GM12873 (cell line): ENCODE measurements around the gene YPEL1.

Source experiments
- CTCF ChIP-seq: IDR thresholded peaks from 2 replicates; pipeline ENCODE4 v1.5.1; 2012; ENCODE audit warnings: low read depth, mild to moderate bottlenecking, moderate library complexity, low read length, control low read depth; ENCODE audit not compliant: insufficient read depth; ENCODE audit errors: missing control alignments

YPEL1 gene, protein sequence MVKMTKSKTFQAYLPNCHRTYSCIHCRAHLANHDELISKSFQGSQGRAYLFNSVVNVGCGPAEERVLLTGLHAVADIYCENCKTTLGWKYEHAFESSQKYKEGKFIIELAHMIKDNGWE

GRCh38 chr22:21735200-21736083, at the start of gene YPEL1:
Gene YPEL1, minus strand, starts transcription at chr22:21735794. Its CDS starts 25,050 bp downstream, at chr22:21710744.
- no peak for TF ChIP-seq CTCF

- TF ChIP-seq CTCF, result no peak
Measured at GRCh38 chr22:21780259-21780658, 44.7 kb upstream of the YPEL1 start.

DNA sequence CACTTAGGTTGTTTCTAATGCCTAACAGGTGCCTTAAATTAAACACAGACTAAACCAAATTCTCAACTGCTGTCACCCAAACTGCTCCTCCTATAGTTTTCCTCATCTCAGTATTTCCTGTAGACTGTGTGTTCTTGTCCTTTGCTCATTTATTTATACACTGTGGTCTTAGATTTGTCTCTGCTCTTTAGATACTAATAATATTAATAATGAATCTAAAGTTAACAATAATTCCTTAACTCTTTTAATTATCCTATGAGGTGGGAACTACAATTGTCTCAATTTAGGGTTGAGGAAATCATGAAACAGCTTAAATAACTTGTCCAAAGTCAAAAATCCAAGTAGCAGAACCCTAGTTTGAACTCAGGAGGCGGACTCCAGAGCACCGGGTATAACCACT, 43.9 kb upstream of the YPEL1 start:
- no peak for TF ChIP-seq CTCF

- no peak for TF ChIP-seq CTCF
Measured at GRCh38 chr22:21778705-21779363, 43.2 kb upstream of the YPEL1 start.

DNA sequence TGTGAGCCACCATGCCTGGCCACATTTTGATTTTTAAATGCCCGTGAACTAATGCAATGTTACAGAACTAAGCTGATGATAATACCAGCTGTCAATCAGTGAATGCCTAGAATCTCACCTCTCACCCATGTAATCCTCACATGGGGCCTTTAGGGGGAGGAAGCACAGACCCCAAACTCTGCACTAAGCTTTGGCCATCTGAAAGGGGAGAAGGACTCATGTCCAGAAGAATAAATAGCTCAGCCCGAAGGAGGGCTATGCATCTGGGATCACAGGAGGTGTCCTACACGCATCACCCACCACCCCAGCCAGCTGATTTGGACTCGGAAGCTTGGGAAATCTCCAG, 36.0 kb upstream of the YPEL1 start:
- no peak for TF ChIP-seq CTCF

GRCh38 chr22:21768435-21768834, 32.8 kb upstream of the YPEL1 start:
- no peak for TF ChIP-seq CTCF
